ENCODE data around the gene FOXS1. TPM values are rescaled to one million over a fixed set of nuclear protein-coding genes. Genes with fewer than 3 reads are reported as not detected.

FOXS1 gene
- total and polyA plus RNA-seq, 10 of the 15 experiments (the other 5 are each of a cell fraction or from before 2014, with no cell fraction given): not detected

DNA sequence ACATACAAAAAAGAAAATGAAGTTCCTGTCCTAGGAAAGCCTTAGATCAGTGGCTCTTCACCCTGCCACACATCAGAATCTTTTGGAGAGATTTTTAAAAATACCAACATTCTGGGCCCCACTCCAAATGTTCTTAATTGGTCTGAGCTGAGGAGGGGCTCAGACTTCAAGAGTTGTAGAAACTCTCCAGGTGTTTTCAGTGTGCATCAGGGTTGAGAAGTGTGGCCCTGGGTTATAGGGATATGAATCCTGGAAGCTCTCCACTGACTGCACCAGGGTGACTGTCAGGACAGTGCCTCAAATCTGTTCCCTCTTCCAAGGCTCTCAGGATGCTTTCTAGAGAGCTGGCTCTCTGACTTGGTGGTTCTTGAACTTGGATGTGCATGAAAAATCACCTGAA lies 31.8 kb downstream of the FOXS1 start (continued):
- TF ChIP-seq, protein P1, sequence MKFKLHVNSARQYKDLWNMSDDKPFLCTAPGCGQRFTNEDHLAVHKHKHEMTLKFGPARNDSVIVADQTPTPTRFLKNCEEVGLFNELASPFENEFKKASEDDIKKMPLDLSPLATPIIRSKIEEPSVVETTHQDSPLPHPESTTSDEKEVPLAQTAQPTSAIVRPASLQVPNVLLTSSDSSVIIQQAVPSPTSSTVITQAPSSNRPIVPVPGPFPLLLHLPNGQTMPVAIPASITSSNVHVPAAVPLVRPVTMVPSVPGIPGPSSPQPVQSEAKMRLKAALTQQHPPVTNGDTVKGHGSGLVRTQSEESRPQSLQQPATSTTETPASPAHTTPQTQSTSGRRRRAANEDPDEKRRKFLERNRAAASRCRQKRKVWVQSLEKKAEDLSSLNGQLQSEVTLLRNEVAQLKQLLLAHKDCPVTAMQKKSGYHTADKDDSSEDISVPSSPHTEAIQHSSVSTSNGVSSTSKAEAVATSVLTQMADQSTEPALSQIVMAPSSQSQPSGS (IDR thresholded peaks at IDR 0.05; ENCODE audit: low read length): no peak
- TF ChIP-seq KDM1A (IDR thresholded peaks at IDR 0.05; ENCODE audit: borderline replicate concordance): no peak
- TF ChIP-seq, protein P2, sequence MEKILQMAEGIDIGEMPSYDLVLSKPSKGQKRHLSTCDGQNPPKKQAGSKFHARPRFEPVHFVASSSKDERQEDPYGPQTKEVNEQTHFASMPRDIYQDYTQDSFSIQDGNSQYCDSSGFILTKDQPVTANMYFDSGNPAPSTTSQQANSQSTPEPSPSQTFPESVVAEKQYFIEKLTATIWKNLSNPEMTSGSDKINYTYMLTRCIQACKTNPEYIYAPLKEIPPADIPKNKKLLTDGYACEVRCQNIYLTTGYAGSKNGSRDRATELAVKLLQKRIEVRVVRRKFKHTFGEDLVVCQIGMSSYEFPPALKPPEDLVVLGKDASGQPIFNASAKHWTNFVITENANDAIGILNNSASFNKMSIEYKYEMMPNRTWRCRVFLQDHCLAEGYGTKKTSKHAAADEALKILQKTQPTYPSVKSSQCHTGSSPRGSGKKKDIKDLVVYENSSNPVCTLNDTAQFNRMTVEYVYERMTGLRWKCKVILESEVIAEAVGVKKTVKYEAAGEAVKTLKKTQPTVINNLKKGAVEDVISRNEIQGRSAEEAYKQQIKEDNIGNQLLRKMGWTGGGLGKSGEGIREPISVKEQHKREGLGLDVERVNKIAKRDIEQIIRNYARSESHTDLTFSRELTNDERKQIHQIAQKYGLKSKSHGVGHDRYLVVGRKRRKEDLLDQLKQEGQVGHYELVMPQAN (conservative IDR thresholded peaks at IDR 0.05): no peak
- no peak for TF ChIP-seq SIN3A (IDR thresholded peaks at IDR 0.05; ENCODE audit: low read depth, low read length)

DNA sequence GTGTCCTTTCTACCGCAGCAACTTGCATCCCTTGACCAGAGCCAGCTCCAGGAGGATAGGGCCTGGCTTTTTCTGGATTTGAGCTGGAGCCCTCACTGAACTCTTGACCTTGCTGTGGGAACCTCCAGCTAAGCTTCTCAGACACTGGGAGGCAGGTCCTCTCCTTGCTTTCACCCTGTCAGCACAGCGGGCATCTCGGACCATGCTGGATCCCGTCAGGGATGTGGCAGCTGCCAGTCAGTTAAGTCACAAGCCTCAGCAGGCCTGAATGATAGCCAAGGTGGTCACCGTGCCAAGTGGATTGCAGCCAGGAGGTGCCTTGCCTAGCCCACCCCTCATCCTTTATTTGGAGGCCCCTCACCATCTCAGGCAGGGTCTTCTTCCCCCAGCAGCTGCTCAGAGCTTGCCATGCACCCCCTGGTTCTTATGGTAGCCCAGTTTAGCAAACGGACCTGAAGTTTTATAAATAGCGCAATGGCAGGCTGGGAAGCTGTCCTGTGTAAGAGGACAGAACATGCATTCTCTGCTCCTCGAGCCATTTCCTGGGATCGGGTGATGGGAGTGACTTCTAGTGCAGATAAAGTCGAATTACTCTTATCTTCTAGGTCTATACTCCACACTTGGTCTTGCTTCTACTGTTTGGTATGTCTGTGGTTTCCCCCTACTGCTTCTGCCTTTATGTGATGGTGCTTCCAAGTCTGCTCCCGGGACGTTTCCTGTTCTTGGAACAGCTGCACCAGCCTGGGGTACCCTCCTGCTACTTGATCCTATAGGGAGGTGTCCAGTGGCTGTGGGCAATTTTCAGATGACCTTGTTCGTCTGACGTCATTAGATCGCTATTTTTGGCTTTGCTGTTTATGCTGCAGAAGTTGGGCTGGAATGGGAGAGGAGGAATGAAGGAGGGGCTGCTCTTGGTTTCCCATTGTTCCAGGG lies 33.3 kb downstream of the FOXS1 start:
- TF ChIP-seq CREB1 (IDR thresholded peaks at IDR 0.05; ENCODE audit: low read depth) (no peak), HDGF (IDR thresholded peaks at IDR 0.05) (no peak)
- TF ChIP-seq, protein P3, sequence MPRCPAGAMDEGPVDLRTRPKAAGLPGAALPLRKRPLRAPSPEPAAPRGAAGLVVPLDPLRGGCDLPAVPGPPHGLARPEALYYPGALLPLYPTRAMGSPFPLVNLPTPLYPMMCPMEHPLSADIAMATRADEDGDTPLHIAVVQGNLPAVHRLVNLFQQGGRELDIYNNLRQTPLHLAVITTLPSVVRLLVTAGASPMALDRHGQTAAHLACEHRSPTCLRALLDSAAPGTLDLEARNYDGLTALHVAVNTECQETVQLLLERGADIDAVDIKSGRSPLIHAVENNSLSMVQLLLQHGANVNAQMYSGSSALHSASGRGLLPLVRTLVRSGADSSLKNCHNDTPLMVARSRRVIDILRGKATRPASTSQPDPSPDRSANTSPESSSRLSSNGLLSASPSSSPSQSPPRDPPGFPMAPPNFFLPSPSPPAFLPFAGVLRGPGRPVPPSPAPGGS (IDR thresholded peaks at IDR 0.05; ENCODE audit: borderline replicate concordance, insufficient read depth, low read depth, low read length, poor library complexity, severe bottlenecking): no peak
- Histone ChIP-seq H3K4me3 (no peak overlapping the region), H3K9ac (ENCODE audit: control insufficient read depth, insufficient read depth, low read length) (no peak overlapping the region), H3K27me3 (replicated peaks in 1 of 2; ENCODE audit: control insufficient read depth in 2 of 2, insufficient read depth in 2 of 2, low read length in 1 of 2) (no peaks in the 10 kb centered on the region), H2AFZ (ENCODE audit: control insufficient read depth, low read depth, low read length) (no peak overlapping the region), H3K4me2 (ENCODE audit: control insufficient read depth, insufficient read depth) (no peak overlapping the region), H3K79me2 (ENCODE audit: control insufficient read depth, insufficient read depth, low read length) (no peaks in the 10 kb centered on the region), H3K4me1 (ENCODE audit: control insufficient read depth, insufficient read depth, low read length) (no peaks in the 10 kb centered on the region; the same call in 1 of the 2 replicates), H4K20me1 (ENCODE audit: control insufficient read depth, insufficient read depth) (no peaks in the 10 kb centered on the region), H3K9me3 (replicated peaks; ENCODE audit: control insufficient read depth, insufficient read depth, low read length) (no peaks in the 10 kb centered on the region), H3K36me3 (ENCODE audit: control insufficient read depth in 2 of 2, insufficient read depth in 2 of 2, low read length in 1 of 2) (no peaks in the 10 kb centered on the region; a peak in 1 of 4 replicates), H3K27ac (ENCODE audit: control insufficient read depth, insufficient read depth) (no peak overlapping the region)
- SMC1A ChIA-PET (ENCODE audit: uncharacterized antibody, unreplicated experiment): interaction anchor here (1.4 kb wide), 1 partner anchor 11 kb away, joined by 4 read pairs; no protein-coding TSS in a partner anchor
- no TSS peak for BruUV-seq (replicated peaks)
- no peak for FAIRE-seq
- CTCF ChIA-PET: interaction anchor here (2.2 kb wide), 1 partner anchor 11 kb away, joined by 7 read pairs; no protein-coding TSS in a partner anchor
- POLR2A ChIA-PET: no interaction called here
- WGBS (ENCODE audit: insufficient coverage, insufficient replicate concordance, low lambda C conversion rate, missing lambda C conversion rate): 75% methylated on average over 15 of the region's 15 CpGs
- intact Hi-C loops (cut with micrococcal nuclease; ENCODE audit: unreplicated experiment): no loop called here
- RAD21 ChIA-PET (ENCODE audit: unreplicated experiment): no interaction called here
- no peak for ATAC-seq
- in situ Hi-C loops (cut with MboI): no loop called here
- no peak for DNase-seq (ENCODE audit: low read depth, low spot score)

Measured in GM12878 (cell line).